OCI-LY3 (cell line): ENCODE results near the gene AP4M1.

Experiments
- CTCF ChIP-seq: fragments of 200-600, 300-600 bp; sonication (generic); IDR thresholded peaks from 2 replicates; pipeline ENCODE4 v1.5.1; 2014; ENCODE audit warnings: antibody characterized with exemption, low read length, low read depth
- EZH2phosphoT487 ChIP-seq: fragments of 200-600 bp; shearing (Covaris generic); IDR thresholded peaks from 2 replicates; pipeline ENCODE4 v1.6.1; 2018; ENCODE audit warnings: antibody characterized with exemption, mixed run types, low read depth

DNA sequence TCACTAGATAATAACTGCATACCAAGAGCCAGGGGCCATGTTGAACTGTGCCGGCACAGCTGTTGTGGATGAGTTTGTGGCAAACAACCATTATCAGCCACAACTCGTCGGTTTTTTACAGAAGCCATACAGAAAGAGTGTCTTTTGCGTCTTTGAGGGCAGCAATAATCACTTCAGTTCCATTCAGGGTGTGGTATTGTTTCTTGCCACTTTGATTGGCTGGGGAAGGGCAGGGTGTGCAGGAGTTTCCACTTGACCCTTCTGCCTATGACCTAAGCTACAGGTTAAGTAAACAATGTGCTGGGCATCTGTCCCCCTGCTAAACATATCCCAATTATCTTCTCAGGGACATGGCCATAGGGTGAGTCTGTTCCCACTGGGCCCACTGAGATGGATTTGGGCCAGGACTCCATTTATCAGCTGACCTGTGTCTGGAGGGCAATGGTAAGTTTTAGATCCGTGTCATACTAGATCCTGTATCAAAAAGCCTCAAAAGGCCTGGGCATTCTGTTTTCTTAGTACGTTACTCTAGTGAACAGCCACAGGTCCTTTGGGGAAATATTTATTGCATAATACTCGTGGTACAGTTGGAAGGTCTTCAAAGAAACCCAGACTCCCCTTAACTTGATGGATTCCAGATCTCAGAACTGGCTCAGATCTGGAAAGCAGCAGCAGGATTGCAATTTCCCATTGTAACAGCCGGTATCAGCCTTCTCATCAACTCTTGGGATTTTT, 35.8 kb upstream of the AP4M1 start:
- TF ChIP-seq CTCF (no peak), EZH2phosphoT487 (no peak)
